K562 (cell line): Measurements from ENCODE around the gene FOXP3. TPM values are rescaled to one million over a fixed set of nuclear protein-coding genes. Genes with fewer than 3 reads are reported as not detected.

Experiments
- ATAC-seq: fragments of 200-7000 bp; cut with Tn5 transposase; 3 replicates; pipeline ENCODE4 v1.9.1; 2020; ENCODE audit warnings: moderate library complexity
- BruUV-seq: library from RNA; stranded (reverse); fragments of 400-500 nt; replicated peaks from 2 replicates; lab custom pipeline; 2021; lab: Mats Ljungman, UMichigan
- CTCF ChIA-PET: fragments of 300-600 bp; formaldehyde crosslinking; extraction: SDS; loops from one replicate; lab custom pipeline; 2021; ENCODE audit warnings: low intra/inter-chr PET ratio; lab: Yijun Ruan, JAX
- POLR2A ChIA-PET: fragments of 300-600, 350-650 bp; sonication (Branson Sonifier 250); formaldehyde crosslinking; extraction: SDS; loops from one replicate; lab custom pipeline; 2021; ENCODE audit warnings: antibody characterized with exemption, inconsistent platforms; lab: Yijun Ruan, JAX
- DNase-seq, 4 experiments: peaks; one replicate each; pipeline versions ENCODE4 v3.0.0 to v3.0.0-alpha.2; 2011 to 2018; ENCODE audit warnings: low spot score in 3 of 4, mixed read lengths in 3 of 4; ENCODE audit errors: extremely low read depth in 1 of 4
- FAIRE-seq: peaks from 2 replicates; lab custom pipeline; 2011; peaks lifted over from hg19 to GRCh38; lab: Jason Lieb, UNC
- H2AFZ ChIP-seq: 2 replicates; pipeline ENCODE4 v1.6.0; 2011; ENCODE audit warnings: low read depth, low read length, control low read depth, inconsistent platforms
- H3K27ac ChIP-seq: fragments of 200-600 bp; 3 replicates; pipeline ENCODE4 v1.8.0; 2011; ENCODE audit warnings: low read depth, mild to moderate bottlenecking, control low read depth, inconsistent platforms, low read length, moderate library complexity, mixed read lengths; ENCODE audit errors: extremely low read depth
- H3K27me3 ChIP-seq, 2 experiments: fragments of 300-600 bp in 1 of 2; 2 replicates in 1 of 2; 3 replicates in 1 of 2; pipeline versions ENCODE4 v1.6.0 to v1.8.0; 2011; ENCODE audit warnings: inconsistent platforms in 2 of 2, low read length in 2 of 2, mild to moderate bottlenecking in 1 of 2, mixed read lengths in 1 of 2, moderate library complexity in 1 of 2; ENCODE audit not compliant: control insufficient read depth in 2 of 2, insufficient read depth in 2 of 2
- H3K36me3 ChIP-seq: fragments of 300-600 bp; 3 replicates; pipeline ENCODE4 v1.8.0; 2011; ENCODE audit warnings: mild to moderate bottlenecking, low read length, inconsistent platforms; ENCODE audit not compliant: control insufficient read depth, insufficient read depth
- H3K4me1 ChIP-seq, 2 experiments: fragments of 200-600 bp in 1 of 2; replicated peaks in 1 of 2; 2 replicates in 1 of 2; 3 replicates in 1 of 2; pipeline versions ENCODE4 v1.5.1 to v1.8.0; 2011; ENCODE audit warnings: inconsistent platforms in 2 of 2, low read length in 2 of 2, mild to moderate bottlenecking in 1 of 2, mixed read lengths in 1 of 2, moderate library complexity in 1 of 2; ENCODE audit not compliant: control insufficient read depth in 2 of 2, insufficient read depth in 2 of 2
- H3K4me2 ChIP-seq: 2 replicates; pipeline ENCODE4 v1.6.1; 2011; ENCODE audit warnings: low read length, control low read depth, inconsistent platforms, mixed read lengths; ENCODE audit not compliant: insufficient read depth
- H3K4me3 ChIP-seq: fragments of 200-600 bp; sonication (generic), shearing (Covaris generic); 2 replicates; pipeline ENCODE4 v1.5.1; 2016; ENCODE audit warnings: control low read depth, inconsistent platforms
- H3K79me2 ChIP-seq: fragments of 200-600 bp; 3 replicates; pipeline ENCODE4 v1.8.0; 2011; ENCODE audit warnings: low read length, inconsistent platforms; ENCODE audit not compliant: control insufficient read depth, insufficient read depth
- H3K9ac ChIP-seq, 2 experiments: 2 replicates each; pipeline versions ENCODE4 v1.6.0 to v1.6.1; 2011; ENCODE audit warnings: low read depth in 2 of 2, low read length in 2 of 2, control low read depth in 1 of 2, inconsistent platforms in 1 of 2, mild to moderate bottlenecking in 1 of 2, mixed read lengths in 1 of 2; ENCODE audit not compliant: insufficient read depth in 1 of 2
- H3K9me1 ChIP-seq: one replicate; pipeline ENCODE4 v1.6.0; 2011; ENCODE audit warnings: inconsistent platforms, mild to moderate bottlenecking, low read length, moderate library complexity; ENCODE audit not compliant: control insufficient read depth, insufficient read depth
- H3K9me3 ChIP-seq: replicated peaks from 2 replicates; pipeline ENCODE4 v1.5.1; 2011; ENCODE audit warnings: low read depth, low read length, inconsistent platforms; ENCODE audit not compliant: control insufficient read depth, insufficient read depth
- H4K20me1 ChIP-seq: replicated peaks from 2 replicates; pipeline ENCODE4 v1.6.1; 2011; ENCODE audit warnings: low read length, inconsistent platforms, mixed read lengths; ENCODE audit not compliant: control insufficient read depth, insufficient read depth
- FOS ChIP-seq: IDR thresholded peaks from 3 replicates; pipeline ENCODE4 v1.6.1; 2011; ENCODE audit not compliant: insufficient read length; ENCODE audit errors: extremely low read depth
- LARP7 ChIP-seq: fragments of 450-650 bp; IDR thresholded peaks from 2 replicates; pipeline ENCODE4 v1.6.1; 2016
- MIER1 ChIP-seq: fragments of 450-650 bp; IDR thresholded peaks from 2 replicates; pipeline ENCODE4 v1.6.1; 2016; ENCODE audit warnings: antibody characterized with exemption, mild to moderate bottlenecking, low read depth
- RBFOX2 ChIP-seq: fragments of 200-400 bp; formaldehyde crosslinking; IDR thresholded peaks from 2 replicates; pipeline ENCODE4 v1.6.1; 2017; ENCODE audit warnings: low read depth, mild to moderate bottlenecking, low read length, moderate library complexity
- SNRNP70 ChIP-seq: fragments of 200-400 bp; formaldehyde crosslinking; optimal IDR thresholded peaks from 2 replicates; pipeline ENCODE3; 2017; ENCODE audit warnings: low read depth, low read length
- TEAD2 ChIP-seq: fragments of 450-650 bp; IDR thresholded peaks from 2 replicates; pipeline ENCODE4 v1.6.1; 2016; ENCODE audit warnings: missing genetic modification characterization, control low read depth, missing compliant biosample characterization
- TOE1 ChIP-seq, 2 experiments: fragments of 450-650 bp in 1 of 2; sonication (generic) in 1 of 2; formaldehyde crosslinking in 1 of 2; IDR thresholded peaks; 2 replicates each; pipeline versions ENCODE4 v1.7.1 to v1.8.0; 2016 to 2022; ENCODE audit warnings: borderline replicate concordance in 2 of 2, mild to moderate bottlenecking in 2 of 2, antibody characterized with exemption in 1 of 2, inconsistent platforms in 1 of 2, low read depth in 1 of 2, missing genetic modification reagents in 1 of 2, moderate library complexity in 1 of 2
- ZBTB9 ChIP-seq: fragments of 450-650 bp; formaldehyde crosslinking; IDR thresholded peaks from 2 replicates; pipeline ENCODE4 v1.4.0; 2020; ENCODE audit warnings: mild to moderate bottlenecking, moderate library complexity
- ZFP1 ChIP-seq: fragments of 450-650 bp; formaldehyde crosslinking; IDR thresholded peaks from 2 replicates; pipeline ENCODE4 v1.4.0; 2020; ENCODE audit warnings: mild to moderate bottlenecking, mixed read lengths
- ZKSCAN1 ChIP-seq: fragments of 150-350 bp; IDR thresholded peaks from 2 replicates; pipeline ENCODE4 v1.6.1; 2016; ENCODE audit warnings: low read depth, low read length
- WGBS: fragments of 100-300 bp; shearing (Covaris generic); methylation state at CpG from one replicate; pipeline ENCODE4 v1.1.6; 2016; ENCODE audit warnings: low coverage, mixed read lengths; ENCODE audit not compliant: insufficient coverage; ENCODE audit errors: missing lambda C conversion rate; 5-methylcytosine and 5-hydroxymethylcytosine counted together
- in situ Hi-C: fragments of 300-500 bp; cut with MboI; formaldehyde crosslinking; loops from 4 replicates; pipeline ENCODE4 v1.15.0; 2018; ENCODE audit warnings: inconsistent platforms, mixed read lengths
- intact Hi-C: fragments of 100-400 bp; cut with micrococcal nuclease; formaldehyde crosslinking; loops from 2 replicates; pipeline ENCODE4 v1.14.2; 2022
- polyA plus RNA-seq, 8 experiments: library from polyadenylated mRNA; depleted of rRNA in 4 of 8; stranded (reverse) in 5 of 8; unstranded in 3 of 8; fragments of >200 nt; fragmentation: Nextera tagmentation in 2 of 8; fragmentation: Illumina TruSeq in 1 of 8; extraction: Ambion mirVana in 2 of 8; extraction: Trizol in 1 of 8; gene quantifications; 2 replicates each; pipeline versions ENCODE4 v1.2.1 to v1.2.3, GENCODE V29; 2011 to 2014; ENCODE audit warnings: inconsistent platforms in 1 of 8, missing spikeins in 1 of 8
- total RNA-seq, 7 experiments: library from RNA; depleted of rRNA in 6 of 7; stranded (reverse); fragments of >200 nt in 6 of 7; fragmentation: Illumina TruSeq in 2 of 7; extraction: Trizol in 2 of 7; gene quantifications; 2 replicates each; pipeline versions ENCODE4 v1.2.1 to v1.2.3, GENCODE V29; 2011 to 2021; ENCODE audit warnings: low replicate concordance in 1 of 7

Gene FOXP3
- total and polyA plus RNA-seq, 9 of the 15 experiments (the other 6 are each of a cell fraction or from before 2014, with no cell fraction given) = 0.04 to 0.24 (median 0.07) TPM; not detected in 4

GRCh38 chrX:49249616-49250015 lies 14.9 kb downstream of the FOXP3 start:
- Histone ChIP-seq H3K79me2 (no peaks in the 10 kb centered on the region; the same call in 2 of the 3 replicates), H3K4me3 (no peak overlapping the region), H3K9ac (no peak overlapping the region), H4K20me1 (no peaks in the 10 kb centered on the region), H3K36me3 (peaks cover 39% of the 10 kb centered on the region; the same call in 2 of the 3 replicates), H3K9me1 (no peaks in the 10 kb centered on the region), H3K27me3 (no peaks in the 10 kb centered on the region), H2AFZ (no peak overlapping the region), H3K4me2 (no peak overlapping the region), H3K4me1 (peaks cover 12 to 32% of the 10 kb centered on the region in 2 experiments; a peak in 4 of 5 replicates), H3K27ac (no peak overlapping the region), H3K9me3 (no peaks in the 10 kb centered on the region)
- FAIRE-seq = no peak
- intact Hi-C loops = no loop called here
- no peak for DNase-seq
- CTCF ChIA-PET = no interaction called here
- POLR2A ChIA-PET = interaction anchor here (0.9 to 2.4 kb wide), 5 partner anchors 8 to 23 kb away, joined by 3 to 10 read pairs (median 4); no protein-coding TSS in a partner anchor
- peak; percentile 8; the same call in 1 of the 2 replicates for TF ChIP-seq RBFOX2
- TF ChIP-seq FOS = no peak
- WGBS = 83% methylated on average over 2 of the region's 9 CpGs
- no peak for ATAC-seq
- in situ Hi-C loops = no loop called here
- no TSS peak for BruUV-seq

GRCh38 chrX:49249071-49249470 lies 15.4 kb downstream of the FOXP3 start:
- 77% methylated on average over 5 of the region's 6 CpGs for WGBS
- Histone ChIP-seq H4K20me1 (no peaks in the 10 kb centered on the region), H3K36me3 (peaks cover 39% of the 10 kb centered on the region; the same call in 2 of the 3 replicates), H3K9me3 (no peaks in the 10 kb centered on the region), H3K9me1 (no peaks in the 10 kb centered on the region), H3K4me1 (peaks cover 12 to 38% of the 10 kb centered on the region in 2 experiments; a peak in 4 of 5 replicates), H3K9ac (peak overlapping the region in 1 of 2 experiments; percentile 45; a peak in 1 of 4 replicates), H3K27me3 (no peaks in the 10 kb centered on the region), H3K4me2 (no peak overlapping the region), H2AFZ (no peak overlapping the region), H3K27ac (no peak overlapping the region), H3K4me3 (no peak overlapping the region), H3K79me2 (no peaks in the 10 kb centered on the region; the same call in 2 of the 3 replicates)
- intact Hi-C loops (no loop called here), in situ Hi-C loops (no loop called here)
- FAIRE-seq (no peak), ATAC-seq (no peak), DNase-seq (no peak)
- no TSS peak for BruUV-seq
- TF ChIP-seq SNRNP70 (no peak), LARP7 (no peak), ZKSCAN1 (no peak), ZFP1 (CRISPR knock-in tag) (no peak), MIER1 (no peak), ZBTB9 (no peak), TOE1 (IDR thresholded peaks at IDR 0.05; ENCODE audit: borderline replicate concordance) (no peak), TOE1 (CRISPR knock-in tag; IDR thresholded peaks at IDR 0.05; ENCODE audit: borderline replicate concordance, low read depth) (no peak), TEAD2 (no peak)
- ChIA-PET POLR2A (interaction anchor here (0.9 to 2.4 kb wide), 6 partner anchors 8 to 24 kb away, joined by 3 to 10 read pairs (median 4); no protein-coding TSS in a partner anchor), CTCF (no interaction called here)
